IMR-90 (cell line): ENCODE data around the gene DSE. TPM values are rescaled to one million over a fixed set of nuclear protein-coding genes. Genes with fewer than 3 reads are reported as not detected.

Source experiments
- ELK1 ChIP-seq: fragments of 150-350 bp; IDR thresholded peaks from 2 replicates; pipeline ENCODE4 v1.6.1; 2016; ENCODE audit warnings: low read depth, mild to moderate bottlenecking, low read length, moderate library complexity, borderline replicate concordance
- NFE2L2 ChIP-seq: fragments of 150-350 bp; IDR thresholded peaks from 2 replicates; pipeline ENCODE4 v1.6.1; 2016; ENCODE audit warnings: low read depth, mild to moderate bottlenecking, low read length
- polyA plus RNA-seq, 3 experiments: library from polyadenylated mRNA; depleted of rRNA; stranded (reverse); fragments of >200 nt; gene quantifications; 2 replicates each; pipeline ENCODE4 v1.2.3, GENCODE V29; 2012; ENCODE audit warnings: low replicate concordance in 1 of 3
- total RNA-seq: library from RNA; depleted of rRNA; stranded (reverse); fragments of >200 nt; gene quantifications from 2 replicates; pipeline ENCODE4 v1.2.3, GENCODE V29; 2012
- TF ChIP-seq, protein P1 (sequence below): conservative IDR thresholded peaks from 2 replicates; pipeline ENCODE4 v1.5.1; 2012; ENCODE audit warnings: mild to moderate bottlenecking, low read depth, low read length, improper control_type of control experiment

The DSE gene
- total and polyA plus RNA-seq, 2 of the 4 experiments (the other 2 are of a cell fraction): 48.0 to 154 TPM

GRCh38 chr6:116371120-116371917 lies 572 bp downstream of the DSE start (continued):
- no peak for TF ChIP-seq NFE2L2
- TF ChIP-seq, protein P1, sequence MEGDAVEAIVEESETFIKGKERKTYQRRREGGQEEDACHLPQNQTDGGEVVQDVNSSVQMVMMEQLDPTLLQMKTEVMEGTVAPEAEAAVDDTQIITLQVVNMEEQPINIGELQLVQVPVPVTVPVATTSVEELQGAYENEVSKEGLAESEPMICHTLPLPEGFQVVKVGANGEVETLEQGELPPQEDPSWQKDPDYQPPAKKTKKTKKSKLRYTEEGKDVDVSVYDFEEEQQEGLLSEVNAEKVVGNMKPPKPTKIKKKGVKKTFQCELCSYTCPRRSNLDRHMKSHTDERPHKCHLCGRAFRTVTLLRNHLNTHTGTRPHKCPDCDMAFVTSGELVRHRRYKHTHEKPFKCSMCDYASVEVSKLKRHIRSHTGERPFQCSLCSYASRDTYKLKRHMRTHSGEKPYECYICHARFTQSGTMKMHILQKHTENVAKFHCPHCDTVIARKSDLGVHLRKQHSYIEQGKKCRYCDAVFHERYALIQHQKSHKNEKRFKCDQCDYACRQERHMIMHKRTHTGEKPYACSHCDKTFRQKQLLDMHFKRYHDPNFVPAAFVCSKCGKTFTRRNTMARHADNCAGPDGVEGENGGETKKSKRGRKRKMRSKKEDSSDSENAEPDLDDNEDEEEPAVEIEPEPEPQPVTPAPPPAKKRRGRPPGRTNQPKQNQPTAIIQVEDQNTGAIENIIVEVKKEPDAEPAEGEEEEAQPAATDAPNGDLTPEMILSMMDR: no peak
- no peak for TF ChIP-seq ELK1
